Measurements from ENCODE around the gene PRKN. TPM values are rescaled to one million over a fixed set of nuclear protein-coding genes. Genes with fewer than 3 reads are reported as not detected.

PRKN gene
- total and polyA plus RNA-seq, 2 experiments from 2014 or later: 1.2 to 2.3 TPM

- H2AFZ ChIP-seq: no peak overlapping the region
- no peaks in the 10 kb centered on the region for H3K9me2 ChIP-seq (ENCODE audit: insufficient read depth)
- DNase-seq: peak; percentile 12
- H4K20me1 ChIP-seq (ENCODE audit: insufficient read depth): no peaks in the 10 kb centered on the region
- H3K36me3 ChIP-seq (ENCODE audit: low read depth): no peaks in the 10 kb centered on the region
- no peaks in the 10 kb centered on the region for H3K79me2 ChIP-seq (ENCODE audit: insufficient read depth)
- peaks cover 18% of the 10 kb centered on the region for H3K4me1 ChIP-seq (ENCODE audit: insufficient read depth)
- in situ Hi-C loops (cut with MboI): no loop called here
- H3K4me2 ChIP-seq (ENCODE audit: unreplicated experiment): no peak overlapping the region
- no peak overlapping the region for H3K9ac ChIP-seq
- H3K27me3 ChIP-seq (replicated peaks; ENCODE audit: insufficient read depth): 0 out of 2 replicates have a peak, but pooled peaks cover 3% of the 10 kb centered on the region
- WGBS, 2 experiments (ENCODE audit: low coverage in 1 of 2, low lambda C conversion rate in 2 of 2, missing lambda C conversion rate in 2 of 2): 82 to 84% methylated on average over 5 of the region's 5 CpGs
- H3K4me3 ChIP-seq: no peak overlapping the region
- no peak overlapping the region for H3K27ac ChIP-seq
- TF ChIP-seq EZH2phosphoT487 (IDR thresholded peaks at IDR 0.05; ENCODE audit: insufficient read depth, low read depth) (no peak), EZH2 (IDR thresholded peaks at IDR 0.05; ENCODE audit: insufficient read depth, poor library complexity, severe bottlenecking) (no peak)
- no peaks in the 10 kb centered on the region for H3K9me3 ChIP-seq (ENCODE audit: low read depth)
- H3F3A ChIP-seq (ENCODE audit: insufficient read depth): no peaks in the 10 kb centered on the region
These were observed 1237.8 kb downstream of the PRKN start for GRCh38 chr6:161489626-161490306.

DNA sequence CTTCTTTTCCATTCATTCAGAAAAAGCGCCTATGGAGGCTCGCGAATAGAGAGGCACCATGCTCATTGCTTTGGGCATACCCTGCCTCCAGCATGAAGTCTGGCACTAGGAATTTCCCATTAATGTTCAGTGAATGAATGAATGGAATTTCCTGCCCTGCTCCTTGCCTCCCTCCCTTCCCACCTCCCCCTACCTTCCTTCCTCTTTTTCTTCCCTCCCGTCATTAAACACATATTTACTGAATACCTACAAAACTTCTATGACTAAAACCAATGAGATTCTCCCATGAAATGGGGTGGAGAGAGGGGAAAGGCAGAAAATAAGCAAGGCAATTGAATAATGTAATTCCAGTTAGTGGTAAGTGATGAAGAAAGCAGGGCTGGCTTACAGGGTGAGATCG is 1239.9 kb downstream of the PRKN start:
- H3K4me1 ChIP-seq (ENCODE audit: insufficient read depth): peaks cover 18% of the 10 kb centered on the region
- H3K4me2 ChIP-seq (ENCODE audit: unreplicated experiment): no peak overlapping the region
- no peaks in the 10 kb centered on the region for H3K36me3 ChIP-seq (ENCODE audit: low read depth)
- H3K9ac ChIP-seq: no peak overlapping the region
- no peaks in the 10 kb centered on the region for H4K20me1 ChIP-seq (ENCODE audit: insufficient read depth)
- H3K9me3 ChIP-seq (ENCODE audit: low read depth): no peaks in the 10 kb centered on the region
- no peaks in the 10 kb centered on the region for H3F3A ChIP-seq (ENCODE audit: insufficient read depth)
- TF ChIP-seq EZH2phosphoT487 (IDR thresholded peaks at IDR 0.05; ENCODE audit: insufficient read depth, low read depth): no peak
- H3K9me2 ChIP-seq (ENCODE audit: insufficient read depth): no peaks in the 10 kb centered on the region
- in situ Hi-C loops (cut with MboI): no loop called here
- H3K4me3 ChIP-seq: no peak overlapping the region
- no peak overlapping the region for H3K27ac ChIP-seq
- WGBS, 2 experiments (ENCODE audit: low coverage in 1 of 2, low lambda C conversion rate in 2 of 2, missing lambda C conversion rate in 2 of 2): 86 to 93% methylated on average over 5 of the region's 5 CpGs
- no peaks in the 10 kb centered on the region for H3K79me2 ChIP-seq (ENCODE audit: insufficient read depth)
- no peaks in the 10 kb centered on the region for H3K27me3 ChIP-seq (replicated peaks; ENCODE audit: insufficient read depth)
- DNase-seq: no peak
- no peak overlapping the region for H2AFZ ChIP-seq

DNA sequence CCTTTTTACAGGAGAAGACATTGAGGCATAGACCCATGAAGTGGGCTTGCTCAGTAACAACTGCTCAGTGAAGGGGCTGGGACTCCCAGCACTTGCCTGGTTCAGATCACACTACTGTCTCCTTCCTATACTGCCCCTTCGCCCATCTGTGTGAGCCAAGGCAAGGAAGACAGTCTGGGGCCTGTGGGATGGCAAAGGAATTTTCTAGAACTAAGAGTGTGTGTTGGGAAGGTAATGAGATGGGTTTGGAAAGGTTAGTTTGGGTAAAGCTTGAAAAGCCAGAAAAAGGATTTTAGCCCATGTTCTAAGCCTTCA is 1240.4 kb downstream of the PRKN start:
- Histone ChIP-seq H3K27ac (no peak overlapping the region), H3K27me3 (replicated peaks; ENCODE audit: insufficient read depth) (no peaks in the 10 kb centered on the region), H3K4me1 (ENCODE audit: insufficient read depth) (peaks cover 18% of the 10 kb centered on the region), H4K20me1 (ENCODE audit: insufficient read depth) (no peaks in the 10 kb centered on the region), H3K4me3 (no peak overlapping the region), H3K79me2 (ENCODE audit: insufficient read depth) (no peaks in the 10 kb centered on the region), H2AFZ (no peak overlapping the region), H3K9me2 (ENCODE audit: insufficient read depth) (no peaks in the 10 kb centered on the region), H3K36me3 (ENCODE audit: low read depth) (no peaks in the 10 kb centered on the region), H3K4me2 (ENCODE audit: unreplicated experiment) (no peak overlapping the region), H3K9me3 (ENCODE audit: low read depth) (no peaks in the 10 kb centered on the region), H3K9ac (no peak overlapping the region), H3F3A (ENCODE audit: insufficient read depth) (0 out of 2 replicates have a peak, but pooled peaks cover 4% of the 10 kb centered on the region)
- 94 to 96% methylated on average over 1 of the region's 1 CpG for WGBS, 2 experiments (ENCODE audit: low coverage in 1 of 2, low lambda C conversion rate in 2 of 2, missing lambda C conversion rate in 2 of 2)
- in situ Hi-C loops (cut with MboI): no loop called here
- no peak for DNase-seq
- TF ChIP-seq EZH2 (IDR thresholded peaks at IDR 0.05; ENCODE audit: insufficient read depth, poor library complexity, severe bottlenecking): no peak
- no peak for TF ChIP-seq EZH2phosphoT487 (IDR thresholded peaks at IDR 0.05; ENCODE audit: insufficient read depth, low read depth)

GRCh38 chr6:161486361-161487216 is 1241.0 kb downstream of the PRKN start:
- WGBS, 2 experiments (ENCODE audit: low coverage in 1 of 2, low lambda C conversion rate in 2 of 2, missing lambda C conversion rate in 2 of 2): 34 to 39% methylated on average over 7 of the region's 7 CpGs

More at GRCh38 chr6:161486361-161487216, 1241.0 kb downstream of the PRKN start:
- TF ChIP-seq EZH2phosphoT487 (IDR thresholded peaks at IDR 0.05; ENCODE audit: insufficient read depth, low read depth): no peak
- TF ChIP-seq EZH2 (IDR thresholded peaks at IDR 0.05; ENCODE audit: insufficient read depth, poor library complexity, severe bottlenecking): no peak
- Histone ChIP-seq H3K4me3 (peak overlapping the region; percentile 0; the same call in 1 of the 2 replicates), H3K9ac (no peak overlapping the region), H3K79me2 (ENCODE audit: insufficient read depth) (no peaks in the 10 kb centered on the region), H4K20me1 (ENCODE audit: insufficient read depth) (no peaks in the 10 kb centered on the region), H3K9me2 (ENCODE audit: insufficient read depth) (no peaks in the 10 kb centered on the region), H3K9me3 (ENCODE audit: low read depth) (no peaks in the 10 kb centered on the region), H2AFZ (no peak overlapping the region), H3K27me3 (replicated peaks; ENCODE audit: insufficient read depth) (no peaks in the 10 kb centered on the region), H3F3A (ENCODE audit: insufficient read depth) (0 out of 2 replicates have a peak, but pooled peaks cover 4% of the 10 kb centered on the region), H3K4me1 (ENCODE audit: insufficient read depth) (peaks cover 18% of the 10 kb centered on the region), H3K36me3 (ENCODE audit: low read depth) (no peaks in the 10 kb centered on the region), H3K27ac (no peak overlapping the region), H3K4me2 (ENCODE audit: unreplicated experiment) (peak overlapping the region; percentile 19)
- in situ Hi-C loops (cut with MboI): no loop called here
- peak; percentile 86 for DNase-seq
